Measurements from ENCODE around the gene TBCD. TPM values are rescaled to one million over a fixed set of nuclear protein-coding genes. Genes with fewer than 3 reads are reported as not detected.

TBCD gene
- polyA plus RNA-seq, 1 donor from 2014 or later = 67.2 TPM

DNA sequence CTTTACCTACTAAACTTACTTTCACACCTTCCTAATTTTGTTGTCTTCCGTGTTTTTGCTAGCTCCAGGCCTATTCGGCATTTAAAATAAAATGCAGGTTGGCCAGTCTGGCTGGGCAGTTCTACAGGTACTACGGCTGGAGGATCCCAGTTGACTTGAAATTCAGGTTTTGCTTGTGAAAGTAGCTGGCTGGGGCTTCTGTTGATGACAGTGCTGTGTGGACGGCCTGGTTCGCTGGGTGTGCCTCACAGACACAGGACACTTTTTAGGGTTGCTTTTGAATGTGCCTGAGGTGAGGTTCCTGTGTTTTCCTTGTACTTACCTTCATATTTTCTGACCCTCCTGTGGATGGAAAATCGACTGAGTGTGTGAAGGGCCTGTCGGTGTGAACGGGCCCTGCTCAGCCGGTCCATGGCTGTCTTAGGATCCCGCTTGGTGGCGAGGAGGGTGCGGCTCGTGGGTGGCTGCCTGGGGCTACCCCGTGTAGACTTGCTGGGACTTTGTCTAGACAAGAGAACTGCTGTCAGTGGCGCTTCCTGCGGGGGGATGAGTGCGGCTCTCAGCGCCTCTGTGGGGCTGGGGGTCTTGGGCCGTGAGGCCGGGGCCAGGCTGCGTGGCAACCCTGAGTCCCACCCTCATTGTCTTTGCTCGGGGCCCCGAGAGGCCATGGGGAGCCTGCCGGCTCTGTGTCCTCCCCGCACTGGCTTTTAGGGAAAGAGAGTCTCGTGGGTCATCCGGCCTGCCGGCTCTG, 106.7 kb downstream of the TBCD start:
- no peaks in the 10 kb centered on the region for H3K9me3 ChIP-seq (ENCODE audit: low read length)
- peaks cover 5% of the 10 kb centered on the region for H3K36me3 ChIP-seq (ENCODE audit: insufficient read depth, low read length)
- H3K79me2 ChIP-seq (replicated peaks; ENCODE audit: insufficient read depth, low read length) = no peaks in the 10 kb centered on the region
- no peaks in the 10 kb centered on the region for H3K9me2 ChIP-seq (ENCODE audit: insufficient read depth, low read length)
- H4K20me1 ChIP-seq (ENCODE audit: insufficient read depth) = no peaks in the 10 kb centered on the region
- TF ChIP-seq RAD21 (conservative IDR thresholded peaks at IDR 0.05) (no peak), EP300 (conservative IDR thresholded peaks at IDR 0.05; ENCODE audit: poor library complexity, severe bottlenecking) (no peak), EZH2 (IDR thresholded peaks at IDR 0.05; ENCODE audit: borderline replicate concordance, insufficient read depth, low read length, poor library complexity, severe bottlenecking) (no peak), TAF1 (IDR thresholded peaks at IDR 0.05; ENCODE audit: low read depth) (no peak)
- TF ChIP-seq, protein P1, sequence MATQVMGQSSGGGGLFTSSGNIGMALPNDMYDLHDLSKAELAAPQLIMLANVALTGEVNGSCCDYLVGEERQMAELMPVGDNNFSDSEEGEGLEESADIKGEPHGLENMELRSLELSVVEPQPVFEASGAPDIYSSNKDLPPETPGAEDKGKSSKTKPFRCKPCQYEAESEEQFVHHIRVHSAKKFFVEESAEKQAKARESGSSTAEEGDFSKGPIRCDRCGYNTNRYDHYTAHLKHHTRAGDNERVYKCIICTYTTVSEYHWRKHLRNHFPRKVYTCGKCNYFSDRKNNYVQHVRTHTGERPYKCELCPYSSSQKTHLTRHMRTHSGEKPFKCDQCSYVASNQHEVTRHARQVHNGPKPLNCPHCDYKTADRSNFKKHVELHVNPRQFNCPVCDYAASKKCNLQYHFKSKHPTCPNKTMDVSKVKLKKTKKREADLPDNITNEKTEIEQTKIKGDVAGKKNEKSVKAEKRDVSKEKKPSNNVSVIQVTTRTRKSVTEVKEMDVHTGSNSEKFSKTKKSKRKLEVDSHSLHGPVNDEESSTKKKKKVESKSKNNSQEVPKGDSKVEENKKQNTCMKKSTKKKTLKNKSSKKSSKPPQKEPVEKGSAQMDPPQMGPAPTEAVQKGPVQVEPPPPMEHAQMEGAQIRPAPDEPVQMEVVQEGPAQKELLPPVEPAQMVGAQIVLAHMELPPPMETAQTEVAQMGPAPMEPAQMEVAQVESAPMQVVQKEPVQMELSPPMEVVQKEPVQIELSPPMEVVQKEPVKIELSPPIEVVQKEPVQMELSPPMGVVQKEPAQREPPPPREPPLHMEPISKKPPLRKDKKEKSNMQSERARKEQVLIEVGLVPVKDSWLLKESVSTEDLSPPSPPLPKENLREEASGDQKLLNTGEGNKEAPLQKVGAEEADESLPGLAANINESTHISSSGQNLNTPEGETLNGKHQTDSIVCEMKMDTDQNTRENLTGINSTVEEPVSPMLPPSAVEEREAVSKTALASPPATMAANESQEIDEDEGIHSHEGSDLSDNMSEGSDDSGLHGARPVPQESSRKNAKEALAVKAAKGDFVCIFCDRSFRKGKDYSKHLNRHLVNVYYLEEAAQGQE (IDR thresholded peaks at IDR 0.05; ENCODE audit: borderline replicate concordance) = no peak
- H3F3A ChIP-seq (ENCODE audit: insufficient read depth, low read length, poor library complexity, severe bottlenecking) = no peaks in the 10 kb centered on the region
- H3K27ac ChIP-seq (ENCODE audit: low read length) = no peak overlapping the region
- H2AFZ ChIP-seq (ENCODE audit: low read depth, low read length) = no peak overlapping the region
- H3K4me2 ChIP-seq (ENCODE audit: low read length) = no peak overlapping the region
- H3K4me3 ChIP-seq (ENCODE audit: low read length) = no peak overlapping the region
- no peaks in the 10 kb centered on the region for H3K27me3 ChIP-seq (ENCODE audit: insufficient read depth, low read depth, low read length)
- no peak overlapping the region for H3K9ac ChIP-seq (ENCODE audit: low read length)

GRCh38 chr17:82859431-82860403, 107.9 kb downstream of the TBCD start:
- Histone ChIP-seq H2AFZ (ENCODE audit: low read depth, low read length) (no peak overlapping the region), H3K4me2 (ENCODE audit: low read length) (no peak overlapping the region)

More at GRCh38 chr17:82859431-82860403, 107.9 kb downstream of the TBCD start:
- H3F3A ChIP-seq (ENCODE audit: insufficient read depth, low read length, poor library complexity, severe bottlenecking) = peaks cover 6% of the 10 kb centered on the region
- no peak overlapping the region for H3K9ac ChIP-seq (ENCODE audit: low read length)
- H3K79me2 ChIP-seq (replicated peaks; ENCODE audit: insufficient read depth, low read length) = no peaks in the 10 kb centered on the region
- no peaks in the 10 kb centered on the region for H3K27me3 ChIP-seq (ENCODE audit: insufficient read depth, low read depth, low read length)
- H4K20me1 ChIP-seq (ENCODE audit: insufficient read depth) = no peaks in the 10 kb centered on the region
- H3K4me3 ChIP-seq (ENCODE audit: low read length) = no peak overlapping the region
- H3K9me2 ChIP-seq (ENCODE audit: insufficient read depth, low read length) = no peaks in the 10 kb centered on the region
- H3K9me3 ChIP-seq (ENCODE audit: low read length) = no peaks in the 10 kb centered on the region
- no peak overlapping the region for H3K27ac ChIP-seq (ENCODE audit: low read length)
- TF ChIP-seq EP300 (conservative IDR thresholded peaks at IDR 0.05; ENCODE audit: poor library complexity, severe bottlenecking) (no peak), TAF1 (IDR thresholded peaks at IDR 0.05; ENCODE audit: low read depth) (no peak), CTCF (IDR thresholded peaks at IDR 0.05; ENCODE audit: poor library complexity, severe bottlenecking) (no peak), RAD21 (conservative IDR thresholded peaks at IDR 0.05) (no peak), POLR2AphosphoS5 (IDR thresholded peaks at IDR 0.05) (no peak), SMC3 (conservative IDR thresholded peaks at IDR 0.05; ENCODE audit: poor library complexity) (no peak), MXI1 (conservative IDR thresholded peaks at IDR 0.05; ENCODE audit: poor library complexity, severe bottlenecking) (no peak), EZH2 (IDR thresholded peaks at IDR 0.05; ENCODE audit: borderline replicate concordance, insufficient read depth, low read length, poor library complexity, severe bottlenecking) (no peak)
- TF ChIP-seq, protein P1 (IDR thresholded peaks at IDR 0.05; ENCODE audit: borderline replicate concordance) = no peak
- peaks cover 5% of the 10 kb centered on the region for H3K36me3 ChIP-seq (ENCODE audit: insufficient read depth, low read length)

Measured in neural cell (in vitro differentiated cells).